ENCODE results near the gene BBS4.

Gene BBS4

DNA sequence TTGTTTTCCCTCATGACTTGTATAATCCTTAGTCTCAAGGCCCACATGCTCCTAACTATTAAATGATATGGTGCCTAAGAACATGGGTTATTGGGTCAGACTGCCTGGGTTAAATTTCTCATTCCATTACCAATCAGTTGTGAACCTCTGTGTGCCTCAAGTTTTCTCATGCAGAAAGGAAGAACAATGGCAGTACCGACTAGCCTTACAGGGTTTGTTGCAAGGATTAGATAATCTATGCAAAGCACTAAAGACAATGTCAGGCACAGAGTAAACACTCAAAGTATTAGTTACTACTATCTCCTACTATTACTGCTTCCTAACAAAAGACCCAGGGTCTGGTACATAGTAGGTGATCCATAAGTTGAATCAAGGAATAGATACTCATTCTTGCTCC, 85.3 kb downstream of the BBS4 start:
- H3K9me3 ChIP-seq (ENCODE audit: control insufficient read depth, insufficient read depth, low read depth, low read length) = no peaks in the 10 kb centered on the region; the same call in 1 of the 2 replicates
- no peaks in the 10 kb centered on the region for H3K4me1 ChIP-seq (ENCODE audit: control insufficient read depth, insufficient read depth, low read length)
- CTCF ChIA-PET = interaction anchor here (0.9 to 1.0 kb wide), 2 partner anchors 11 to 494 kb away, joined by 3 read pairs; no protein-coding TSS in a partner anchor
- no peak overlapping the region for H3K27ac ChIP-seq (ENCODE audit: extremely low read depth, low read depth, low read length)
- H3K36me3 ChIP-seq (ENCODE audit: control insufficient read depth in 2 of 2, insufficient read depth in 1 of 2, low read length in 2 of 2) = peaks cover 46 to 85% of the 10 kb centered on the region in 2 experiments
- no peak overlapping the region for H3K4me3 ChIP-seq (ENCODE audit: low read depth, low read length)
- POLR2A ChIA-PET = no interaction called here
- no peak for TF ChIP-seq ZNF16 (tag by site-specific recombination; IDR thresholded peaks at IDR 0.05; ENCODE audit: low read depth)
- TF ChIP-seq, protein P1, sequence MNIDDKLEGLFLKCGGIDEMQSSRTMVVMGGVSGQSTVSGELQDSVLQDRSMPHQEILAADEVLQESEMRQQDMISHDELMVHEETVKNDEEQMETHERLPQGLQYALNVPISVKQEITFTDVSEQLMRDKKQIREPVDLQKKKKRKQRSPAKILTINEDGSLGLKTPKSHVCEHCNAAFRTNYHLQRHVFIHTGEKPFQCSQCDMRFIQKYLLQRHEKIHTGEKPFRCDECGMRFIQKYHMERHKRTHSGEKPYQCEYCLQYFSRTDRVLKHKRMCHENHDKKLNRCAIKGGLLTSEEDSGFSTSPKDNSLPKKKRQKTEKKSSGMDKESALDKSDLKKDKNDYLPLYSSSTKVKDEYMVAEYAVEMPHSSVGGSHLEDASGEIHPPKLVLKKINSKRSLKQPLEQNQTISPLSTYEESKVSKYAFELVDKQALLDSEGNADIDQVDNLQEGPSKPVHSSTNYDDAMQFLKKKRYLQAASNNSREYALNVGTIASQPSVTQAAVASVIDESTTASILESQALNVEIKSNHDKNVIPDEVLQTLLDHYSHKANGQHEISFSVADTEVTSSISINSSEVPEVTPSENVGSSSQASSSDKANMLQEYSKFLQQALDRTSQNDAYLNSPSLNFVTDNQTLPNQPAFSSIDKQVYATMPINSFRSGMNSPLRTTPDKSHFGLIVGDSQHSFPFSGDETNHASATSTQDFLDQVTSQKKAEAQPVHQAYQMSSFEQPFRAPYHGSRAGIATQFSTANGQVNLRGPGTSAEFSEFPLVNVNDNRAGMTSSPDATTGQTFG (tag by site-specific recombination; IDR thresholded peaks at IDR 0.05; ENCODE audit: borderline replicate concordance) = no peak
- TF ChIP-seq, protein P2, sequence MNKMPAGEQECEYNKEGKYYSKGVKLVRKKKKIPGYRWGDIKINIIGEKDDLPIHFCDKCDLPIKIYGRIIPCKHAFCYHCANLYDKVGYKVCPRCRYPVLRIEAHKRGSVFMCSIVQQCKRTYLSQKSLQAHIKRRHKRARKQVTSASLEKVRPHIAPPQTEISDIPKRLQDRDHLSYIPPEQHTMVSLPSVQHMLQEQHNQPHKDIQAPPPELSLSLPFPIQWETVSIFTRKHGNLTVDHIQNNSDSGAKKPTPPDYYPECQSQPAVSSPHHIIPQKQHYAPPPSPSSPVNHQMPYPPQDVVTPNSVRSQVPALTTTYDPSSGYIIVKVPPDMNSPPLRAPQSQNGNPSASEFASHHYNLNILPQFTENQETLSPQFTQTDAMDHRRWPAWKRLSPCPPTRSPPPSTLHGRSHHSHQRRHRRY (tag by site-specific recombination; IDR thresholded peaks at IDR 0.05) = no peak
- TF ChIP-seq ZBTB21 (tag by site-specific recombination; IDR thresholded peaks at IDR 0.05) = no peak
- TF ChIP-seq SCRT2 (tag by site-specific recombination; IDR thresholded peaks at IDR 0.05) = no peak
- TF ChIP-seq ZBTB48 (tag by site-specific recombination; IDR thresholded peaks at IDR 0.05) = no peak
- no peak for TF ChIP-seq ZNF404 (tag by site-specific recombination; IDR thresholded peaks at IDR 0.05)
- TF ChIP-seq, protein P3, sequence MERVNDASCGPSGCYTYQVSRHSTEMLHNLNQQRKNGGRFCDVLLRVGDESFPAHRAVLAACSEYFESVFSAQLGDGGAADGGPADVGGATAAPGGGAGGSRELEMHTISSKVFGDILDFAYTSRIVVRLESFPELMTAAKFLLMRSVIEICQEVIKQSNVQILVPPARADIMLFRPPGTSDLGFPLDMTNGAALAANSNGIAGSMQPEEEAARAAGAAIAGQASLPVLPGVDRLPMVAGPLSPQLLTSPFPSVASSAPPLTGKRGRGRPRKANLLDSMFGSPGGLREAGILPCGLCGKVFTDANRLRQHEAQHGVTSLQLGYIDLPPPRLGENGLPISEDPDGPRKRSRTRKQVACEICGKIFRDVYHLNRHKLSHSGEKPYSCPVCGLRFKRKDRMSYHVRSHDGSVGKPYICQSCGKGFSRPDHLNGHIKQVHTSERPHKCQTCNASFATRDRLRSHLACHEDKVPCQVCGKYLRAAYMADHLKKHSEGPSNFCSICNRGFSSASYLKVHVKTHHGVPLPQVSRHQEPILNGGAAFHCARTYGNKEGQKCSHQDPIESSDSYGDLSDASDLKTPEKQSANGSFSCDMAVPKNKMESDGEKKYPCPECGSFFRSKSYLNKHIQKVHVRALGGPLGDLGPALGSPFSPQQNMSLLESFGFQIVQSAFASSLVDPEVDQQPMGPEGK (tag by site-specific recombination; IDR thresholded peaks at IDR 0.05) = no peak
- no peak for TF ChIP-seq ZSCAN16 (tag by site-specific recombination; IDR thresholded peaks at IDR 0.05)
- no peak for TF ChIP-seq SP7 (tag by site-specific recombination; IDR thresholded peaks at IDR 0.05)
- TF ChIP-seq, protein P4, sequence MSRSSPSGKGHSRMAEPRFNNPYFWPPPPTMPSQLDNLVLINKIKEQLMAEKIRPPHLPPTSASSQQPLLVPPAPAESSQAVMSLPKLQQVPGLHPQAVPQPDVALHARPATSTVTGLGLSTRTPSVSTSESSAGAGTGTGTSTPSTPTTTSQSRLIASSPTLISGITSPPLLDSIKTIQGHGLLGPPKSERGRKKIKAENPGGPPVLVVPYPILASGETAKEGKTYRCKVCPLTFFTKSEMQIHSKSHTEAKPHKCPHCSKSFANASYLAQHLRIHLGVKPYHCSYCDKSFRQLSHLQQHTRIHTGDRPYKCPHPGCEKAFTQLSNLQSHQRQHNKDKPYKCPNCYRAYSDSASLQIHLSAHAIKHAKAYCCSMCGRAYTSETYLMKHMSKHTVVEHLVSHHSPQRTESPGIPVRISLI (tag by site-specific recombination; IDR thresholded peaks at IDR 0.05) = no peak

DNA sequence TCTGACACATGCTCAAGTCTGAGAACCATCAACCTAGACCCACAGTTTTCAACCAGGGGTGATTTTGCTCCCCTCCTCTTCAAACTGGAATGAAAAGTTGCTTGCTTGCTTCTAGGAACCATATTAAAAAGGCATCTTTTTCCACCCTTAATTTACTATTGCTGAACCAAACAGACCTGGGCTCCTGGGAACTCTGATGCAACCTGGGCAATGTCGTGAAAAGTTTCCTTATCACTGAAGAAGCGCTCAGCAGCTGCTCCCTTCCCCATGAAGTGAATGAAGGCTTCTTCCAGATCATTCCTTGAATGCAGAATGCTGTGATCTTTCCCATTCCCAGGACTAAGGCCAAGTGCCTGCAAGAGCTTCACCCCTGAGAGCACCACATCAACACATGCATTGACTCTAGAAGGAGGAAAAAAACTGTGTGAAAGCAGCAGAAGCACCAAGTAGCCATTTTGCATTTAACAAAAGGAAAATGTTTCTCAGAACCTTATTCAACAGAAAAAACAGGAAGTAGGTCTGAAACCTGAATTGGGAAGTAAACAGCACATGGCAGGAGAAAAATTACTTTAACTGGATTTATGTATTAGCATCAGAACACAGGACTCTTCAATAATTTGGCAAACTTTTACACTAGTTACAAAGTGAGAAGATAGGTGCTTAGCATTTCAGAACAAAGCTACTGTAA, 88.8 kb downstream of the BBS4 start:
- TF ChIP-seq, protein P5, sequence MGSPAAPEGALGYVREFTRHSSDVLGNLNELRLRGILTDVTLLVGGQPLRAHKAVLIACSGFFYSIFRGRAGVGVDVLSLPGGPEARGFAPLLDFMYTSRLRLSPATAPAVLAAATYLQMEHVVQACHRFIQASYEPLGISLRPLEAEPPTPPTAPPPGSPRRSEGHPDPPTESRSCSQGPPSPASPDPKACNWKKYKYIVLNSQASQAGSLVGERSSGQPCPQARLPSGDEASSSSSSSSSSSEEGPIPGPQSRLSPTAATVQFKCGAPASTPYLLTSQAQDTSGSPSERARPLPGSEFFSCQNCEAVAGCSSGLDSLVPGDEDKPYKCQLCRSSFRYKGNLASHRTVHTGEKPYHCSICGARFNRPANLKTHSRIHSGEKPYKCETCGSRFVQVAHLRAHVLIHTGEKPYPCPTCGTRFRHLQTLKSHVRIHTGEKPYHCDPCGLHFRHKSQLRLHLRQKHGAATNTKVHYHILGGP (tag by site-specific recombination; IDR thresholded peaks at IDR 0.05) = no peak
- TF ChIP-seq ZFHX2 (tag by site-specific recombination; conservative IDR thresholded peaks at IDR 0.05) (no peak), ZNF211 (tag by site-specific recombination; IDR thresholded peaks at IDR 0.05; ENCODE audit: low read depth) (no peak), ZNF132 (tag by site-specific recombination; IDR thresholded peaks at IDR 0.05; ENCODE audit: borderline replicate concordance) (no peak), ZNF354C (tag by site-specific recombination; IDR thresholded peaks at IDR 0.05; ENCODE audit: borderline replicate concordance, low read depth) (no peak), ZNF585B (tag by site-specific recombination; IDR thresholded peaks at IDR 0.05) (no peak), TRIM28 (IDR thresholded peaks at IDR 0.05; ENCODE audit: borderline replicate concordance, low read length) (no peak), PRDM1 (tag by site-specific recombination; IDR thresholded peaks at IDR 0.05) (no peak)
- TF ChIP-seq, protein P6, sequence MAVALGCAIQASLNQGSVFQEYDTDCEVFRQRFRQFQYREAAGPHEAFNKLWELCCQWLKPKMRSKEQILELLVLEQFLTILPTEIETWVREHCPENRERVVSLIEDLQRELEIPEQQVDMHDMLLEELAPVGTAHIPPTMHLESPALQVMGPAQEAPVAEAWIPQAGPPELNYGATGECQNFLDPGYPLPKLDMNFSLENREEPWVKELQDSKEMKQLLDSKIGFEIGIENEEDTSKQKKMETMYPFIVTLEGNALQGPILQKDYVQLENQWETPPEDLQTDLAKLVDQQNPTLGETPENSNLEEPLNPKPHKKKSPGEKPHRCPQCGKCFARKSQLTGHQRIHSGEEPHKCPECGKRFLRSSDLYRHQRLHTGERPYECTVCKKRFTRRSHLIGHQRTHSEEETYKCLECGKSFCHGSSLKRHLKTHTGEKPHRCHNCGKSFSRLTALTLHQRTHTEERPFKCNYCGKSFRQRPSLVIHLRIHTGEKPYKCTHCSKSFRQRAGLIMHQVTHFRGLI (tag by site-specific recombination; IDR thresholded peaks at IDR 0.05) = no peak
- TF ChIP-seq, protein P7, sequence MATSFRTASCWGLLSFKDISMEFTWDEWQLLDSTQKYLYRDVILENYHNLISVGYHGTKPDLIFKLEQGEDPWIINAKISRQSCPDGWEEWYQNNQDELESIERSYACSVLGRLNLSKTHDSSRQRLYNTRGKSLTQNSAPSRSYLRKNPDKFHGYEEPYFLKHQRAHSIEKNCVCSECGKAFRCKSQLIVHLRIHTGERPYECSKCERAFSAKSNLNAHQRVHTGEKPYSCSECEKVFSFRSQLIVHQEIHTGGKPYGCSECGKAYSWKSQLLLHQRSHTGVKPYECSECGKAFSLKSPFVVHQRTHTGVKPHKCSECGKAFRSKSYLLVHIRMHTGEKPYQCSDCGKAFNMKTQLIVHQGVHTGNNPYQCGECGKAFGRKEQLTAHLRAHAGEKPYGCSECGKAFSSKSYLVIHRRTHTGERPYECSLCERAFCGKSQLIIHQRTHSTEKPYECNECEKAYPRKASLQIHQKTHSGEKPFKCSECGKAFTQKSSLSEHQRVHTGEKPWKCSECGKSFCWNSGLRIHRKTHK (tag by site-specific recombination; IDR thresholded peaks at IDR 0.05) = no peak
- ChIA-PET CTCF (interaction anchor here (0.7 to 1.2 kb wide), 2 partner anchors 36 to 492 kb away, joined by 3 read pairs; no protein-coding TSS in a partner anchor), POLR2A (no interaction called here)
- H3K36me3 ChIP-seq (ENCODE audit: control insufficient read depth in 2 of 2, insufficient read depth in 1 of 2, low read length in 2 of 2) = peaks cover 19 to 66% of the 10 kb centered on the region in 2 experiments
- no peak overlapping the region for H3K27ac ChIP-seq (ENCODE audit: extremely low read depth, low read depth, low read length)
- H3K9me3 ChIP-seq (ENCODE audit: control insufficient read depth, insufficient read depth, low read depth, low read length) = no peaks in the 10 kb centered on the region
- no peaks in the 10 kb centered on the region for H3K4me1 ChIP-seq (ENCODE audit: control insufficient read depth, insufficient read depth, low read length)
- H3K4me3 ChIP-seq (ENCODE audit: low read depth, low read length) = no peak overlapping the region
